Measurements from ENCODE around the gene DOCK8. TPM values are rescaled to one million over a fixed set of nuclear protein-coding genes. Genes with fewer than 3 reads are reported as not detected.
A peak's percentile ranks its signal among the peaks of the same experiment; 100 is the strongest.

DOCK8 gene
- total RNA-seq, 1 donor from 2014 or later, result 65.8 TPM

DNA sequence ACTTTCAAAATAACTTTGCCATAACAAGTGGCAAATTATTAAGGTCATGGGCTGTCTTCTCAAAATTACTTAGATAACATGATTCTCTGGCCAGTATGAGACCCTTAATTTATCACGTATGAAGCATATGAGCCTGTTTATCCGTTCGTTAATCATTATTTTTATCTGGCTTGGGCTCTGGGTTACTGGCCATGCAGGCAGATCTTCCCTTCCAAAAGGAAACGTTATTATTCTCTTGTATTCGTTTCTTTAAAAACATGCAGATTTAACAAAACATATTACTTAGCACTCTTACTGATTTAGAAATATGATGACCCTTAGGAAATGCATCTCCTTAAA, 148.6 kb downstream of the DOCK8 start:
- no peak for DNase-seq (ENCODE audit: low spot score)

DNA sequence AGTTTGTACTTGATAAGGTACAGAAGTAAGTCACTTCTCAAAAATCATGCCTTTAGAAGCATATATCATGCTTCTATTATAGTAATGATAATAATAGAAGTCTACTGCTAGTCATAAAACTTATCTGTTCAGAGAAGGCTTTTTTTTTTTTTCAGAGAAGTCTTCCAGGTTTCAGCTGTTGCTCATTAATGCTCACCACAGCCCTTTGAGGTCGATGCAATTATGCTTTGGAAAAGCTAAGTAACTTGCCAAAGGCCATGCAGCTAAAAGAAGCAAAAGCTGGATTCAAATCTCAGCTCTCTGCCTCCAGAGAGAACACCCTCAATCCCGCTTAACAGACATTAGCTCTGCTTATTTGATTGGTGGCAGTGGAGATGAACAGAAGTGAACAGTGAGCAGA, 150.8 kb downstream of the DOCK8 start:
- DNase-seq (ENCODE audit: low spot score), result no peak

GRCh38 chr9:366620-367019, 152.0 kb downstream of the DOCK8 start:
- no peak for DNase-seq (ENCODE audit: low spot score)

GRCh38 chr9:370086-370485, 155.4 kb downstream of the DOCK8 start:
- no peak for DNase-seq (ENCODE audit: low spot score)

GRCh38 chr9:371349-371748, 156.7 kb downstream of the DOCK8 start:
- no peak for DNase-seq (ENCODE audit: low spot score)

DNA sequence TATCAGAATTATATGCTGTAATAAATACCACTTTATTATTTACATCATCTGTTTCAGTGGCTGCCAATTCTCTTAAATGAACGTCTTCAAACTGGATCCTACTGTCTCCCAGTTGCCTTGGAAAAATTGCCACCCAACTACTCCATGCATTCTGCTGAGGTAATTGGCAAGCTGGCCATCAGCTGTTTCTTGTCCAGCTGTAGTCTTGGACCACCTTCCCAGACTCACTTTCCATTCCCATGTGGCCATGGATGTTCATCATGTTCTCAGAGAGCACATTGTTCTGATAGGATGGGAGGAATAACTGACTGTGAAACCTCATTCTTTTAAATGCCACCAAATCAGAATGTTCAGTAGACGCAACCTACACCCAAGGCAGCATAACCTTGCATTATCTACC, 157.5 kb downstream of the DOCK8 start:
- DNase-seq (ENCODE audit: low spot score), result no peak

- no peak for DNase-seq (ENCODE audit: low spot score)
These were observed 159.1 kb downstream of the DOCK8 start for GRCh38 chr9:373759-374206.

GRCh38 chr9:374736-375135, 160.1 kb downstream of the DOCK8 start:
- no peak for DNase-seq (ENCODE audit: low spot score)

DNA sequence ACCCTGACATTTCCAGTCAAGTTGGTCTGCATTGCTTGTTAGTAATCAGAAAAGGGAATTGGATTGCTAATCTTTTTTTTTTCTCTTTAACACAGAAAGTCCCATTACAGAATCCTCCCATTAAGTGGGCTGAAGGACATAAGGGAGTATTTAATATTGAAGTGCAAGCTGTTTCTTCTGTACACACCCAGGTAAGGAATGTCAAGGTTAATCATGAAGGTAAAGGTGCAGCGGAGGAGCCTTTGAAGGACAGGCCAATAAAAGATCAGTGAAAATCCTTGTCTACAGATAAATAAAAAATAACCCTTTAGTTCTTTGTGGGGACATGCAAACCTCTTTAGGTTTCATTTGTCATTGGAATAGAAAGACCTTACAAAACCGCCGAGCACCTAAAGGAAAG, 161.4 kb downstream of the DOCK8 start:
- DNase-seq (ENCODE audit: low spot score), result no peak

- DNase-seq (ENCODE audit: low spot score), result no peak
These were observed 163.6 kb downstream of the DOCK8 start for GRCh38 chr9:378263-378662.

DNA sequence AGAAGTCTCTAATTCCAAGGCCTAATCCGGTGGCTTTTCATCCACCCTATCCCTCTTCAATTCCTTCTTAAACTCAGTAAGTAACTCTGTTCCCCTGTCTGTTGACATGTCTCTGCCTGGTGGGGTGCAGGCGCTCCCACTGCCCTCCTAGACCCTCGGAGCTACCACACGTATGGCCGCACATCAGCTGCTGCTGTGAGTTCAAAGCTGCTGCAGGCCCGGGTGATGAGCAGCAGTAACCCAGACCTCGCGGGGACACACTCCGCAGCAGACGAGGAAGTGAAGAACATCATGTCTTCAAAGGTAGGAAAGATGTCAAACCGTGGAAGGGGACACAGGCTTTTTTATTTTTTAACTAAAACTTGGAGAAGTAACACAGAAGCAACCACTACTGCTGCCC, 167.7 kb downstream of the DOCK8 start:
- no peak for DNase-seq (ENCODE audit: low spot score)

GRCh38 chr9:385818-386398, 171.2 kb downstream of the DOCK8 start:
- peak; percentile 57 for DNase-seq (ENCODE audit: low spot score)

DNA sequence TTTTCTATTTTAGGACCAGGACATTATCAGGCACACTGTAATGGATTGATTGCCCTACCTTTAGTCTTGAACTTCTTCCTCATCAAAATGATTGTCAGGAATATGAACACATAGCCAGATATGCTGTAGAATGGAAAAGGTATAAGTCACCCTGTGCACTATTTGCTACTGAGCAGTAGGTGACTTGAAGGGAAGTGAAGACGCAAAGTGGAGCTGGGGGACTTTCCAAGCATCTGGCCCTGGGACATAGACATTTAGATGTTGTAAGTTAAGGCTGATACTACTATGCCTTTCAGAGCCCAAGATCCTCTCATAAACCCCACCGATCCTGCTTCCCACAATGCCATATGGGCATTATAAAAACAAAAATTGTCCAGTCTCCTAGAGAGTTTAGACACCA, 174.5 kb downstream of the DOCK8 start:
- no peak for DNase-seq (ENCODE audit: low spot score)

GRCh38 chr9:389758-390157, 175.1 kb downstream of the DOCK8 start:
- no peak for DNase-seq (ENCODE audit: low spot score)

DNA sequence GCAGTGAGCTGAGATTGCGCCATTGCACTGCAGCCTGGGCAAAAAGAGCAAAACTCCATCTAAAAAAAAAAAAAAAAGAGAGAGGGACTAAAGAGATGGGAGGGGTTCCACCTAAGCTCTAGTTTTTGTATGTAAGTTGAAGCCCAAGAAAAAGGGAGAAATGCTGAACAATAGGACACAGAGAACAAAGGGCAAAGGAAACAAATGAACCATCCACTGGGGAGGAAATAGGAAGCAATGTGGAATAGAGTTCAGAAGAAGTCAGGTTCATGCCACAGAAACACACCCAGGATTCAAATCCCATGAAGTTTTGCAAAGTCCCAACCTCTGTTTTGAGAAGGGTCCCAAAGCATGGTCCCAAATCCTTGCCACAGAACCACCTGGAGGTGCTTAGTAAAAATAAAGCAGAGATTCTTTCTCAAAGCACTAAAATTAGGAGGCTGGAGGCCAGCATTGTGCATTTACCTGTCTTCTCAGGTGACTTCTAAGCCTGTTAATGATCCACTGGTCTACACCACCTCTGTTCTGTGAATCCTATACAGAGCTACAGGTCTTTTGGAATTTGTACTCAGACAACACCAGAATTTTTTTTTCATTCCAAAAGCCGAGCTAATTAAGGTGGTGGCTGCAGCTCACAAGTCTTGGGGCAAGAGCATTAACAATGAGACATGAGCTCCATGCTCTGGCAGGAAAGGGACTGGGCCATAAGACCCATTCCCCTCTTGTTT, 177.6 kb downstream of the DOCK8 start:
- no peak for DNase-seq (ENCODE audit: low spot score)

GRCh38 chr9:394347-395052, 179.8 kb downstream of the DOCK8 start:
- DNase-seq (ENCODE audit: low spot score), result no peak

GRCh38 chr9:396396-396795, 181.7 kb downstream of the DOCK8 start:
- DNase-seq (ENCODE audit: low spot score), result no peak

GRCh38 chr9:398085-398484, 183.4 kb downstream of the DOCK8 start:
- no peak for DNase-seq (ENCODE audit: low spot score)

DNA sequence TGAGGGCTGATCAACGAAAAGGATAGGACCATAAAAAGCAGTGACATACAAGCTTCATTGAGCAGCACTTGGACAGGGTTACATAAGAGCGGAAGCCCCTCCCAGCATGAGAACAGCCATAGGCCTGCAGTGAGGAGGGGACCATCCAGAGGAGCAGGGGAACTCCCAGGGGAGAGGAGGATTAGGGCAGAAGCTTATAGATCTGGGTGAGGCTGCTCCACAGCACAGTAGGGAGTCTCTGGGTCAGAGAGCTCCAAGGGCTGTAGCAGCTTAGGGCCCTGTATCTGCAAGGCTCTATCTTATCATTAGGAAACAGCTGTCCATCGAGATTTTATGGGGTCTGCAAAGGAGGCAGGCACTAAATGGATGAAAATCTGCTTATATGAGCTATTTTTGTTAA, 186.6 kb downstream of the DOCK8 start:
- DNase-seq (ENCODE audit: low spot score), result no peak

DNA sequence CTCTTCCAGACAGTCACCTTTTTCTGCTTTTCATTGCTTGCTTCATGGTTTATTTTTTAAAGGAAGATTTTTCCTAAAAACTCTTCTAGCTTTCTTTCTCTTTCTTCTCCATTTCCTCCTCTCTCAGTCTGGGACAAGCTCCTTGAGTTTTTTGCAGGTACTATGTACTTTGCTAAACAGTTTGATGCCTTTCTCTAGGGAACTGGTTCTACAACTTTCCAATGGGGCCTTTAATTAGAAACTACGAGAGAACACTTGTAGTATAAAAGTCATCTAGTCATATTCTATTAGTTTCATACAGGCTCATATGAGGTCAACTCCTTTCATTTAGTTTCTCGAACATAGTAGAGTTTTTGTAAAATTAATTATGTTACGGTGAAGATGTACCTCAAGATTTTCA, 189.6 kb downstream of the DOCK8 start:
- no peak for DNase-seq (ENCODE audit: low spot score)

- no peak for DNase-seq (ENCODE audit: low spot score)
These were observed 190.7 kb downstream of the DOCK8 start for GRCh38 chr9:405341-405740.

GRCh38 chr9:406886-407654, 192.4 kb downstream of the DOCK8 start:
- DNase-seq (ENCODE audit: low spot score), result no peak
